Spleen (tissue), 11 donors: ENCODE measurements around the gene CUX1. TPM values are rescaled to one million over a fixed set of nuclear protein-coding genes. Genes with fewer than 3 reads are reported as not detected.
"Not testable (repeated sequence)": the region's sequence is repeated elsewhere in the genome, so short reads cannot be mapped to it uniquely, and the experiment has no call there.

ENCODE experiments used
- DNase-seq: peaks from one replicate; pipeline ENCODE4 v3.0.0-alpha.2; 2020
- H3K27ac ChIP-seq, 8 donors: fragments of 200-600 bp; sonication (generic) in 7 of 8; 1 replicate in 4 of 8; 2 replicates in 4 of 8; pipeline versions ENCODE4 v1.5.0 to v1.8.0; 2016 to 2021; ENCODE audit warnings: inconsistent platforms in 4 of 8, mild to moderate bottlenecking in 4 of 8, moderate library complexity in 1 of 8
- H3K27me3 ChIP-seq, 7 donors: fragments of 200-600 bp; sonication (generic) in 6 of 7; replicated peaks in 1 of 7; 1 replicate in 4 of 7; 2 replicates in 3 of 7; pipeline versions ENCODE4 v1.5.0 to v1.8.0; 2016 to 2021; ENCODE audit warnings: inconsistent platforms in 3 of 7, mild to moderate bottlenecking in 1 of 7
- H3K36me3 ChIP-seq, 6 donors: fragments of 200-600 bp; sonication (generic) in 5 of 6; 1 replicate in 4 of 6; 2 replicates in 2 of 6; pipeline versions ENCODE4 v1.5.0 to v1.8.0; 2016 to 2021; ENCODE audit warnings: inconsistent platforms in 2 of 6
- H3K4me1 ChIP-seq, 6 donors: fragments of 200-600 bp; sonication (generic) in 5 of 6; 1 replicate in 3 of 6; 2 replicates in 3 of 6; pipeline versions ENCODE4 v1.5.0 to v1.8.0; 2016 to 2021; ENCODE audit warnings: inconsistent platforms in 3 of 6
- H3K4me3 ChIP-seq, 8 donors: fragments of 200-600 bp; sonication (generic) in 7 of 8; 1 replicate in 4 of 8; 2 replicates in 4 of 8; pipeline versions ENCODE4 v1.5.0 to v1.8.0; 2016 to 2021; ENCODE audit warnings: inconsistent platforms in 4 of 8, mild to moderate bottlenecking in 4 of 8, moderate library complexity in 2 of 8
- H3K9me3 ChIP-seq, 8 donors: fragments of 200-600 bp; sonication (generic) in 7 of 8; 1 replicate in 4 of 8; 2 replicates in 4 of 8; pipeline versions ENCODE4 v1.5.0 to v1.8.0; 2016 to 2021; ENCODE audit warnings: inconsistent platforms in 4 of 8
- CTCF ChIP-seq, 11 experiments: fragments of 200-600 bp in 7 of 11; fragments of 450-650 bp in 4 of 11; sonication (generic) in 4 of 11; IDR thresholded peaks in 8 of 11; conservative IDR thresholded peaks in 3 of 11; 1 replicate in 7 of 11; 2 replicates in 4 of 11; pipeline versions ENCODE4 v1.4.0 to v1.8.0; 2016 to 2021; ENCODE audit warnings: antibody characterized with exemption in 11 of 11, inconsistent platforms in 4 of 11, mild to moderate bottlenecking in 1 of 11
- POLR2A ChIP-seq, 3 donors: fragments of 450-650 bp; IDR thresholded peaks; one replicate each; pipeline ENCODE4 v1.5.1; 2017; ENCODE audit warnings: antibody characterized with exemption in 3 of 3, mild to moderate bottlenecking in 1 of 3
- POLR2AphosphoS5 ChIP-seq, 3 donors: sonication (generic); formaldehyde crosslinking; IDR thresholded peaks; one replicate each; pipeline ENCODE4 v1.5.1; 2017; ENCODE audit warnings: antibody characterized with exemption in 3 of 3
- WGBS, 5 donors: extraction: QIAGEN DNeasy Blood & Tissue Kit in 3 of 5; methylation state at CpG; one replicate each; pipeline versions ENCODE4 v1.1.5 to v1.1.7; 2013 to 2018; 5-methylcytosine and 5-hydroxymethylcytosine counted together
- intact Hi-C: fragments of 100-400 bp; cut with DNase I; formaldehyde crosslinking; loops from one replicate; pipeline ENCODE4 v1.15.0; 2023; ENCODE audit warnings: low total_unique reads
- polyA plus RNA-seq, 3 donors: library from polyadenylated mRNA; stranded (reverse); fragments of 200-250 nt; gene quantifications; one replicate each; pipeline ENCODE4 v1.2.1, GENCODE V29; 2013
- total RNA-seq, 7 donors: library from RNA; depleted of rRNA in 3 of 7; stranded (reverse); fragments of >200 nt in 3 of 7; fragmentation: NEBNext Ultra II Directional in 4 of 7; extraction: Animal tissue kit (Norgen Biotek cat#: 25700) in 4 of 7; gene quantifications; one replicate each; pipeline versions ENCODE4 v1.1.0 to v1.2.1, GENCODE V29; 2016 to 2021
- donor health status: healthy with polysubstance abuse.
- donor health status: DM: no; HTN: no; CAD: no; lungs with moderate emphysema.
- donor health status: DM: no; HTN: no; CAD: no.
- donor health status: Bipolar disorder and iron deficiency.
- donor health status: healthy.
- donor health status: DM: no; HTN: no; CAD: no.
- donor health status: DM: yes; HTN: yes; CAD: no.

The CUX1 gene
- total and polyA plus RNA-seq, 10 donors: 9.1 to 95.8 (median 61.9) TPM

- Histone ChIP-seq H3K27me3 (no peaks in the 10 kb centered on the region), H3K9me3 (no peaks in the 10 kb centered on the region), H3K4me3 (no peak overlapping the region), H3K27ac (no peak overlapping the region), H3K36me3 (peaks cover 0 to 3% (median 0%) of the 10 kb centered on the region in 6 donors), H3K4me1 (peaks cover 6 to 24% (median 18%) of the 10 kb centered on the region in 6 donors)
- intact Hi-C loops: no loop called here
- WGBS, 5 donors: 81 to 92% (median 88%) methylated on average over 4 of the region's 4 CpGs
- DNase-seq: no peak
- no peak for TF ChIP-seq POLR2A (IDR thresholded peaks at IDR 0.05)
- TF ChIP-seq CTCF (IDR thresholded peaks at IDR 0.05 in 8 of 11, conservative IDR thresholded peaks at IDR 0.05 in 3 of 11): no peak
- TF ChIP-seq POLR2AphosphoS5 (IDR thresholded peaks at IDR 0.05): no peak
Measured at GRCh38 chr7:102042016-102042656, 224.7 kb downstream of the CUX1 start.

GRCh38 chr7:102042796-102043195, 225.4 kb downstream of the CUX1 start:
- H3K27me3 ChIP-seq, H3K9me3 ChIP-seq, H3K27ac ChIP-seq, H3K36me3 ChIP-seq, H3K4me3 ChIP-seq, intact Hi-C loops, DNase-seq: not testable (repeated sequence)
- H3K4me1 ChIP-seq: peaks cover 6 to 24% (median 18%) of the 10 kb centered on the region in 6 donors
- 75 to 84% (median 79%) methylated on average over 9 of the region's 9 CpGs for WGBS, 5 donors

- DNase-seq: no peak
- intact Hi-C loops: no loop called here
- H3K36me3 ChIP-seq: peaks cover 0 to 9% (median 0%) of the 10 kb centered on the region in 6 donors
- H3K4me1 ChIP-seq: peaks cover 6 to 24% (median 18%) of the 10 kb centered on the region in 6 donors
- H3K4me3 ChIP-seq: no peak overlapping the region
- 78 to 89% (median 85%) methylated on average over 3 to 6 of the region's 6 CpGs for WGBS, 5 donors
- H3K9me3 ChIP-seq: no peaks in the 10 kb centered on the region
- no peak for TF ChIP-seq POLR2A (IDR thresholded peaks at IDR 0.05)
- TF ChIP-seq POLR2AphosphoS5 (IDR thresholded peaks at IDR 0.05): no peak
- TF ChIP-seq CTCF (IDR thresholded peaks at IDR 0.05 in 8 of 11, conservative IDR thresholded peaks at IDR 0.05 in 3 of 11): no peak
- no peaks in the 10 kb centered on the region for H3K27me3 ChIP-seq
- H3K27ac ChIP-seq: peak overlapping the region in 2 of 8 donors; percentile 2 to 38
Measured at GRCh38 chr7:102044641-102044983, 227.2 kb downstream of the CUX1 start.

GRCh38 chr7:102044984-102045673, 227.7 kb downstream of the CUX1 start:
- peaks cover 6 to 24% (median 18%) of the 10 kb centered on the region in 6 donors for H3K4me1 ChIP-seq
- peaks cover 0 to 10% (median 0%) of the 10 kb centered on the region in 6 donors for H3K36me3 ChIP-seq
- intact Hi-C loops: no loop called here
- 19 to 31% (median 22%) methylated on average over 28 to 29 of the region's 29 CpGs for WGBS, 5 donors
- TF ChIP-seq CTCF (IDR thresholded peaks at IDR 0.05 in 8 of 11, conservative IDR thresholded peaks at IDR 0.05 in 3 of 11) (no peak), POLR2AphosphoS5 (IDR thresholded peaks at IDR 0.05) (peak in 2 of 3 donors; percentile 18 to 58)
- H3K9me3 ChIP-seq: no peaks in the 10 kb centered on the region
- H3K27me3 ChIP-seq: no peaks in the 10 kb centered on the region
- no peak for DNase-seq
- peak overlapping the region in 3 of 8 donors; percentile 3 to 21 (median 19) for H3K4me3 ChIP-seq
- peak overlapping the region in 2 of 8 donors; percentile 2 to 38 for H3K27ac ChIP-seq
